GM21786 (cell line): ENCODE measurements around the gene S100A12.

Source experiments
- ATAC-seq: cut with Tn5 transposase; IDR thresholded peaks from one replicate; pipeline ENCODE4 v1.9.1; 2021; ENCODE audit not compliant: unreplicated experiment

S100A12 gene

DNA sequence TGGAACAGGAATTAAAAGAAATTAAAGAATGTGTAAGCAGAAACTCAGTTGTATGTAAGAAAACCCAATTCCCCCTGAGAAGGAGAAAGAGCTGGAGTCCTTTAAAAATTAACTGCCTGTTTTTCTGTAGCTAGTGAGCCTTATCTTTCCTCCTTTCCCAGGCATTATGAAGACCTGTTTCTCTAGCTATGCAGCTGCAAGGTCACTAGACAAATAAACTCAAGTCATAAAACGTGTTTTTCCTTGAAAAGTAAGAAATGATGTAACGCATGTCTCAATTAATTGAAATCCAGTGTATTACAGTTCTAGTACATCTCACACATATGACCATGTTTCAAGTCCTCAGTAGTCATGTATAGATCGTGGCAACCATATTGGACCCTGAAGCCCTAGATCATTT is 5.3 kb downstream of the S100A12 start:
- no peak for ATAC-seq

DNA sequence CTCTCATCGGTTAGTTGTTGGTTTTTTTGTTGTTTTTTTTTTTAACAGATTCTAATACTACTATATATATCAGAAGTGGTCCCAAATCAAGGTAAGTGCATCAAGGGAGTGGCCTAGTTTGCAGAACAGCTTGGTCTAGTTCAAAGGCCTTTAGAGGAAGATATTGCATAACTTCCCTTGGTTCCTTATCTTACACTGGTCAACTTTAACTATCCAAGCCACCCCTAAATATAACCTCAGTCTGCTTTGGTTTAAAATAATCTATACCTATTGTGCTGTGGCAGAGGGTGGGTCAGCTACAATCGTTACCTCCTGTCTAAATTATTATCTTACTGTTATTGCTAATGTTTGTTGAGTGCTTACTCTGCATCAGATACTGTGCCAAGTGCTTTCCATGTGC is 6.9 kb downstream of the S100A12 start:
- no peak for ATAC-seq

DNA sequence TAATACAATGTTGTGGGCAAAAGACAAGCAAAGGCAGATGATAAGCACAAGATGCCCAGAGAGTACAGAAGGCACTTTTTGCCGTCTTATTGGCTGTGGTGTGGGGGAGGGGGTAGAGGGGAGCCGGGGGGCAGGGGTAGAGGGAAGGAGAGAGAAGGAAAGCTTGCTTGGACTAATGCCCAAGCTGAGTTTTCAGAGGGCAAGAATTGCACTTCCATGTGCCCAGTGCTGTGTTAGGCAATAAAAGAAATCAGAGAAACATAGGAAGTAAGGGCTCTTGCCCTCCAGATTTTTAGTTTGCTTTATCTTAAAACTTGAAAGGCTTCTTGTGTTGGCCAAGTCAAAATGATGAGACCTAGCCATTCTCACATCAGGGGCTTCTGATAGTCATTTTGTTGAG is 8.3 kb downstream of the S100A12 start:
- no peak for ATAC-seq

DNA sequence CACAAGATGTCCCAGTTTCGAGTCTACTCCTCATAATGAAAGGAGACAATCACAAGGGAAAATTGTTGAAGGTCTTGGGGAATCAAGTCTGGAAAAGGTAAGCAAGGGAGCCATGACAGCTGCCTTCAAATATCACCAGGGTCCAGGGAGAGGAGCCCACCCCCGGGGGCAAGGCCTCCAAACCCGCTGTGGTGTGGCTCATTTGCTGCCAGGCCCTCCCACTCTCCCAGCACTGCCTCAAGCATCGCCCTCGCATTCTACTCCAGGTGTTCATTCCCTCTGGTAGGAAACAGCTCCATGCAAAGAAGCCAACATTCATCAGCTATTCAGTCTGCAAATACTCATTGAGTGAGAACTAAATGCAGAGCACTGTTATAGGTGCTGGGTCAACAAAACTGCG is 9.2 kb downstream of the S100A12 start:
- ATAC-seq: no peak

DNA sequence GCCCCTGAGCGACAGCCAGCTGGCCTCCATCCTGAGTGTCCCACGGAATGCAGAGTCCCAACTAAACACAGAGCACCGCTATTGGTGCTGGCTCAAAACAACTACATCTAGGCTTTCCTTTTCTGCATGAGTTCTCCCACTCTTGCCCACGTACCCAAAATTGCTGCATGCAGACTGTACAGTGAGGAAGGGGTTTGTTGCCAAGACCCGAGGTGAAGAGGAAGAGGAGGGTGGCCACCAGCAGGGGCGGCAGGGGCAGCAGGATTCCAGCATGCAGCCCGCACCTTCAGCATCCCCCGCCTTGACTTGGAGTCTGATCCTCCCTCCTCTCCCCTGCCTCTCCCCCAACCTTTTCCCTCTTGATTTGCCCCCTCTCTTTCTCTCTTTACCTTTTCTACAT is 9.7 kb downstream of the S100A12 start:
- no peak for ATAC-seq

DNA sequence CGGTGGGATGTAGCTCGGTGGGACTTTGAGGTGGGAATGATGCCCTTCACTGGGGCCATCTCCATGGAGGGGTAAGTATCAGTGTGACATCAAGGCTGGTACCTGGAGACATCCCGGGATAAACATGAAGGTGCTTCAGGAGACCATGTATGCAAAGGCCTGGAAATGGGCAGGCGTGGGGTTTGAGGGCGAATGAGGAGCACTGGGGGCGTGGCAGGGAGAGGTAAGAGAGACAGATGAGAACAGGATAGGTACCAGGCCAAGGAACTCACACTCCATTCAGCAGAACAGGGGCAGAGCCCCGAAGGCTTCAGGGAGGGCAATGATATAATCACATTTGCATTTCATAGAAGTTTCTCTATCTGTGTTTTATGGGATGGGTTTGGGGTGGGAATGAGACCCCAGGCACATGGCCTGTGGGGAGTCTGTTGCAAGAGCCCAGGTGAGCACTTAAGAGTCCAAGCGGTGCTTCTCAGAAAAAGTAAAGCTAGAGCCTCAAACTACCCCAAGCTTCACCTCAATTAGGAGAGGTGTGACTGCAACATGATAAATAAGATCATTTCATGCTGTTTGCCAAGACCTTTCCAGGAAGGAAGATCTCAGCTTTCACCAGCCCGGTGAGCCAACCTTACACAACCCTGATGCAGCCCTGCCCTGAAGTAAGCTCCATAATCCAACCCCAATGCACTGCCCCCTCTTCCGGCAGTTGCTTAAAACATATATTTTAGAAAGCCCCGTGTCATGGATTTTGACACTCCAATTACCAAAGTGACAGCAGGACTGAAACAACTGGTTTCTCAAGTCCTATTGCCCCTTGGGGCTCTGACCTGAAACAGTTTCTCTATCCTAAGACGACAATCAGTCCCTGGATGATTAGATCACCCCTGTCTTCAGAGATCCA is 10.4 kb downstream of the S100A12 start:
- no peak for ATAC-seq

DNA sequence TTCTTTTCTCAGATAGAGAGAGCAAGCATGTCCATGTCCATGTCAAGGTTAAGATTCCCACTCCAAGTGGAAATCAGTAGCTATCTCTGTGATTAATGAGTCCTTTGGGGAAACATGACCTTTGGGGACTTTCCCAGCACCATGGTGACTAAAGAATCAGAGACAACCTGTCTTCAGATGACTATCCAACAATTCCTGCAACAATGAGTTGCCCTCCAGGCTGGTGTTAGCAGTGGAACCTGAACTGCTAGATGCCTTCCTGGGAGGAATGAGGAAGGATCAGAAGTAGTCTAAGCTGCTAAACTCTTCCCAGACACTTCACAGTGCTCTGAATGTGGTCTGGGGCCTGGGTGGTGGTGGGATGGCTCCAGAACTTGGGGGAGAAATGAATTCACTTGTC is 11.3 kb downstream of the S100A12 start:
- ATAC-seq: no peak

DNA sequence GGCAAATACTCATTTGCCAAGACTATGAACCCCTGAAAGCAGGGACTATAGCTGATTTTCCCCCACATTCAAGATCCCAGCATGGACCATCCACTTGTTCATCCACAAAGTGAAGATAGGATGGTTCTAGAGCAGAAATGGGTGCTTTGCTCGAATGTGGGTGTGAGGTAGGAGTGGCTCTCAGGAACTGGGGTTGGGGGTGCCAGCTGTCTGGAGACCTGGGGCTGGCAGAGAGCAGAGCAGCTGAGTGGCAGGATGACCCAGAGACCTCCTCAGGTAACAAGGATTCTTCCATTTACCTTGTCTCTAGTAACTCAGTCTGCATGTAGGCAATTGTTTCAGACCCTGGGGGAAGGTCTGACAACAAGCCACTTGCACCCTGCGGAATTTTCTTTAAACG is 11.8 kb downstream of the S100A12 start:
- ATAC-seq: no peak

DNA sequence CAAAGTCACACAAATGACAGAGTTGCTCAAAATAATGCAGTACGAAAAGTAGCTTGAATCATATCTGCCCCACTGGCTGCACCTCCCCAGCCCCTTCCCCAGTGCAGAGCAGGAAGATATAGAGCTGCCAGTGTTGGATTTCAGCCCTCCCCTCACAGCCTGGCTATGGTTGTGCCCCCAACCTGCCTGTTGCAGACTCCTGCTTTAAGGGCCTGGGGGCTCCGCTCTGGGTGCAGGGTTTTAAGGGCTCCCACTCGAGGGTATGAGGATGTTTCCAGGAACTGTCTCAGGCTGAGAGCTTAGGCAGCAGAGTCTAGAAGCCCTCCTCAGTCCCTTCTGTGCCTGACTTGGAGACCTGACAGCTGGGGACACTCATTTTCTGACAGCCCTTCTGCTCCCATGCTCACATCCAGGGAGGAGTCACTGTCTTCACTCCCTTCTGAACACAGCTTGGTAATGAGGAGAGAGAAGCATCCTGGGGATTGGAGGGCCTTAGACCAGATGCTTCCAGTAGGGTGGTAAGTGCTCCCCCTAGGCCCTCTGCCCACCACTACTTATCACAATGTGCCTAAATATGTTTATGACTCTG is 13.1 kb downstream of the S100A12 start:
- ATAC-seq: no peak

DNA sequence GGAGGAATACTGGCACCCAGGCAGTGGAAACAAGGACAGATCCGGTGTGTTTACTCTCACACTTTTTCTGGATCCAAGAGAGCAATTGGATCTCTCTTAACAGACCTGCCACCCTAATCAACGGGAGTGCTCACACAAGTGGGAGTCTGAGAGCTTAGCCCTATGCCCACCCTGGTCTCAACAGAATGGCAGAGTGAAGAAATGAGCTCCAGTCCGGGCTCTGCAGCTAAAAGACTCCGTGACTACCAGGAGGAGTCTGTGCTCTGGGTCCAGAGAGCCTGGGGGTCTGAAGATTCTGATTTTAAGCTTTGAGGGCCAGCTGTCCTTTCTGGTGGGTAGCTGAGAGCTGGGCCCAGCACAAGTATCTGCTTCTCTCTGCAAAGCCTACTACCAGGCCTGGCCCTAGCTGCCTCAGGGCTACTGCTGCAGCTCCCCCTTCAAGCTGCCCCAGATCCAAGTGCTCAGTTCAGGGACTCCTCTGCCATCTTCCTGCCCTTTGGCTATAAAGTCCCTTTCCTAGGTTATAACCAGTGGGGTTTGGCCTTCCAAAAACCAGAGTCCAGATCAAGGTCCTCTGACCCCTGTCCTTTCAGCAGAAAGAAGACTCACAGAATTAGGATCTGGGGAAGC is 13.8 kb downstream of the S100A12 start:
- no peak for ATAC-seq

DNA sequence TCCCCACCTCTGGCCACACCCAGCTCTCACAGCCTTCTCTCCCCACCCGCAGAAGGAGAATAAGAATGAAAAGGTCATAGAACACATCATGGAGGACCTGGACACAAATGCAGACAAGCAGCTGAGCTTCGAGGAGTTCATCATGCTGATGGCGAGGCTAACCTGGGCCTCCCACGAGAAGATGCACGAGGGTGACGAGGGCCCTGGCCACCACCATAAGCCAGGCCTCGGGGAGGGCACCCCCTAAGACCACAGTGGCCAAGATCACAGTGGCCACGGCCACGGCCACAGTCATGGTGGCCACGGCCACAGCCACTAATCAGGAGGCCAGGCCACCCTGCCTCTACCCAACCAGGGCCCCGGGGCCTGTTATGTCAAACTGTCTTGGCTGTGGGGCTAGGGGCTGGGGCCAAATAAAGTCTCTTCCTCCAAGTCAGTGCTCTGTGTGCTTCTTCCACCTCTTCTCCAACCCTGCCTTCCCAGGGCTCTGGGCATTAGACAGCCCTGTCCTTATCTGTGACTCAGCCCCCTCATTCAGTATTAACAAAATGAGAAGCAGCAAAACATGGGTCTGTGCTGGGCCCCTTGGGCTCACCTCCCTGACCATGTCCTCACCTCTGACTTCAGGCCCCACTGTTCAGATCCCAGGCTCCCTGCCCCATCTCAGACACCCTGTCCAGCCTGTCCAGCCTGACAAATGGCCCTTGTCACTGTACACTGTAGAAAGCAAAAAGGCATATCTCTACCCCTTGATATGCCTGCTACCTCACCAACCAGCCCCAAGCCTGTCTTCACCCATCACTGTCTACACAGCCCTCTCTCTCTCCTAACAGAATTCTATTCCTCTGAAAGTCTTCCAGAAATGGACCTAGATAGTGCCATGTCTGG is 14.6 kb downstream of the S100A12 start:
- ATAC-seq: no peak

DNA sequence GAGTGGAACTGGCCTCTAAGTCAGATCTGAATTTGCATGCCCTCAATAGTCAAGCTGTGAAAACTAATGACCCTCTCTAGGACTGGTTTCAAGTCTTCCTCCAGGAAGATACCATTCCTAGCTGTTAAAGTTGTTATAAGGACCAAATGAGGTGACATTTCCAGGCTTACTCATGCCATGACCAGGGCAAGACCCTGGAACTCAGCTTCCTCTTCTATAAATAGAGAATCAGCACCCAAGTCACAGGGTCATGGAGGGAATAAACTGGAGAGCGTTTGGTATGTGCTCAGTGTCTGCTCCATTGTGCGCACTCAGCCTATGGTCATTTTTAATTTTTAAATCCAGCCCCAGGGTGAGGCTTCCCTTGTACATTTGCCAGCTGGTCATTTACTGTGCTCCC is 15.2 kb downstream of the S100A12 start:
- no peak for ATAC-seq

DNA sequence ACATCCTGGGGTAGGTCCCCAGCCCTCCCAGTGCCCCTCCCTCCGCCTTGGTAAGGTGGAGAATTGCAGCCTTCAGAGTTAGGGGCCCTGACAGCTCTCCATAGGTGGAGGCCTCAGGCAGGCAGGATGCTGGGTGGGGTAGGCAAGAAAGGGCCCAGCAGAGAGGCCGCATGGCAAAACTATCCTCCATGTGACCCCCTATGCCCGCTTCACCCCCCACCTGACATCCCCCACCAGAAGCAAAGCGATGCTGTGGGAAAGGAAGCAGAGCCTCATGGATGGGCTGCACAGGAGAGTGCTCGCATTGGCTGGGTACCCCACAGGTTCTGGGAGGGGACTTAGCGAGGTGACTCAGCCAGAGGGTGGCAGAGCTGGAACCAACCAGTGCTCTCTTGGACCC is 16.2 kb downstream of the S100A12 start:
- no peak for ATAC-seq

DNA sequence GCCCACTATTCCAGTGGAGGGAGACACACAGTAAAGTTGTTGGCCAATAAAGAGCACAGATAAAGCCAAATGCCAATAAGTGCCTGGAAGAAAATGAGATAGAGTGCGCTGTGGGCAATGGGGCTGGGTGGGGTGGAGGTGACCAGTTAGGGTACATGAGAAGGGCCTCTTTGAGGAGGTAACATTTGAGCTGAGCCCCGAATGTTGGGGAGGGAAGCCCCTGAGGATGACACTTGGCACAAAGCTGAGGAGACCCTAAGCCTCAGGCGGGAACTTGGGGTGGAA is 16.8 kb downstream of the S100A12 start:
- no peak for ATAC-seq

DNA sequence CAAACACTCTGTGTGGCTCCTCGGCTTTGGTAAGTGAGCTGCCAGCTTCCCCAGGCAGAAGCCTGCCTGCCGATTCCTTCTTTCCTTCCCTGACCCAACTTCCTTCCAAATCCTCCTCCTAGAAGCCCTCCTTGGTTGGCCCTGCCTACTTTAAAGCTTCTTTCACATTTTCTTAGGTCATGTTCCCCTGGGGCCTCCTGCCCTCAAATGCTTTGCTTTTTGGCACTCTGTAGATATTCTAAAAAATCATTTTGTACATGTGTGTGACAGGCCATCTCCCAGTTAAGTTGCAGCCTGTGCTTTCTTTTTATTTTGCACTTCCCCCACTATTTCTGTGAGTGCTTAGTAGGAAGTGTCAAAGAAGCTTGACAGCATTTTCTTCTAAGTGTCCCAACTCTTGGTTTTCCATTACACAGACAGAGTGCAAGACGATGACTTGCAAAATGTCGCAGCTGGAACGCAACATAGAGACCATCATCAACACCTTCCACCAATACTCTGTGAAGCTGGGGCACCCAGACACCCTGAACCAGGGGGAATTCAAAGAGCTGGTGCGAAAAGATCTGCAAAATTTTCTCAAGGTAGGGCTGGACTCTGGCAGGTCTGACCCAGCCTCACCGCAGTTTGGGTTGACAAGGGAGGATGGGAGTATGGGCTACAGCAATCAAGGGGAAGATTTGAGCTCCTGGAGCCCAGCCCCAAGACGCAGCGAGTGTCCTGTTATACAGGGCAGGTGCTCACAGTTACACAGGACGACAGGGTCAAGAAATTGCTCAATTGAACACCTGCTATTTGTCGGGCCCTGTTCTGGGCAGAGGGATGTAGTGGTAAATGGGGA is 17.3 kb downstream of the S100A12 start, which contains the start of gene S100A9:
Gene S100A9 (plus strand): TSS at position 2 of the 838 bp plus-strand sequence. CDS start 430 bp downstream, at position 432.
- ATAC-seq: no peak

DNA sequence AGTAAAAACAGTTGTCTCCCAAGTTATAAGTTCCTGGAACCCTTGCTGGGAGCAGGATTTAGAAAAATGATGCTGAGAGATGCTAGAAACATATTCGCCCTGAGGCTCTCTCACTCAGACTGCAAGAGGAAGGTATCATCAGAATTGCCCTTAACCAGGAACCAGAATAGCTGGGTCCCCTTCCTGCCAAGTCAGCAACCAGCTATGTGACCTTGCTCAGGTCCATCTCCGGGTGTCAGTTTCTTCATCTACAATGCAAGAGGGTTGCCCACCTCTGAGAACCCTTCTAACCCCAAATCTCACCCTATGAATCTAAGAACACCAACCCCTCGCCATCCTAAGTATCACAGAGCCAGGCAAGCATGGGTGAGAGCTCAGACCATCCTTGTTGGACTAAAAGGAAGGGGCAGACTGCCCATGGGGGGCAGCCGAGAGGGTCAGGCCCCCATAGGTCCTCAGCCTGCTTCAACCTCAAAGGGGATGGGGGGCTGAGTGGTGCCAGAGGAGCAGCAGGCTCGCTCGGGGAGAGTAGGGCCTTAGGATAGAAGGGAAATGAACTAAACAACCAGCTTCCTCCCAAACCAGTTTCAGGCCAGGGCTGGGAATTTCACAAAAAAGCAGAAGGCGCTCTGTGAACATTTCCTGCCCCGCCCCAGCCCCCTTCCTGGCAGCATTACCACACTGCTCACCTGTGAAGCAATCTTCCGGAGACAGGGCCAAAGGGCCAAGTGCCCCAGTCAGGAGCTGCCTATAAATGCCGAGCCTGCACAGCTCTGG is 18.2 kb downstream of the S100A12 start:
- ATAC-seq: no peak

DNA sequence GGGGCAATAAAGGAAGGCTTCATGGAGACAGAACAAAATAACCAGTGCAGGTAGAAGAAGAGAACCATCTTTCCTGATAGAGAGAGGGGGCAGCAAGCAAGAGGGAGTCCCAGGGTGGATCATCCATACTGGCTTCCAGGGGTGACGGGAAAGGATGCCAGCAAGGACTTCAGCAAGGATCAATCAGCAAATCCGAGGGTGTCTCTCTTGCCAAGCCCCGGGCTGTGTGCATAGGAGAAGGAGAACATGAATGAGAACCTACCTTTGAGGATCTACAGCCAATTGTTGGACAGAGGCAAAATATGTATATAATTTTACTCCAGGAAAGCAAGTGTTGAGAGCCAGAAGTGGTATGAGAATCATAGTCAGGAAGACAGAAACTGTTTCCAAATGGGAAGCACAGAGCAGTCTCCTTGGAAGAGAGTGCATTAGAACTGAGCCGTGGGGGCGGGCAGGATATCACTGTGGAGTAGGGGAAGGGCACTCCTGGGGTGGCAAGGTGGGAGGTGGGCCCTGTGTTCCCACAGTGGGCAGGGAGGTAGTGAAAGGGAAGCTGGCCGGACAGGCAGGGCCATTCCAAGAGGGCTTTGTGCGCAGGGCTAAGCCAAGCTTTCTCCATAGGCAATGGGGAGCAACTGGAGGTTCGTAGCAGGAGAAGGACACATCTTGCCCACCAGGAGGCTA is 18.9 kb downstream of the S100A12 start:
- ATAC-seq: no peak

DNA sequence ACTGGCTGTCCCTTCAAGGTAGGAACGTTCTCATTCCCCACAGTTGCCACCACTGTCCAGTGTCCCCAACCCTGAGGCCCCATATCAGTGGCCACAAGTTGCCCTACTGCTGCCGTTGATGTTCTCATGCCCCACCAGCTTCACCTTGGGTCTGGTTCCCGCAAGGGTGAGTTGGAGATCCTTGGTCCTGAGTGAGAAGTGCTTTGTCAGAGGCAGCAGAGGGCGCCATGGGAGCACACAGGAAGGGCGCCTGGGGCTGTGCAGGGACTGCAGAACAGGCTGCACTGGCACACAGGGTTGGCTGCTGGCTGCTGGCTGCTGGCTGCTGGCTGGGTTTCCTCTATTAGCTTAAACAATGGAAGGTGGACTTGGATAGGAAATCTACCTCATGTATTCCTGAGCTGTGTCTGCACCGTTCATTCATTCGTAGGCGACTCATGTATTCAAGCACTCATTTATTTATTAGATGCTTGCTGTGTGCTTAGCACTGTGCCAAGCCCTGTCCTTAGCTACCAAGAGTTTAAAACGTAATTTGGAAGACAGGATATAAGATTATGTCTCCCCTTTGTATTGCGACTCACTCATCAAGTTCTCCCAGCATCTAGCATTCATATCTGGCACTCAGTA is 19.9 kb downstream of the S100A12 start:
- ATAC-seq: no peak
